CD14-positive monocyte (primary cell): ENCODE results near the gene ASIC2. TPM values are rescaled to one million over a fixed set of nuclear protein-coding genes. Genes with fewer than 3 reads are reported as not detected.

Source experiments
- DNase-seq, 3 donors: peaks; one replicate each; pipeline ENCODE4 v3.0.0-alpha.2; 2011 to 2022
- H2AFZ ChIP-seq: 2 replicates; pipeline ENCODE4 v1.6.0; 2012; ENCODE audit warnings: mild to moderate bottlenecking, low read depth, low read length, inconsistent platforms; ENCODE audit not compliant: insufficient read depth, poor library complexity, severe bottlenecking
- H3K27ac ChIP-seq, 2 donors: 1 replicate in 1 of 2; 2 replicates in 1 of 2; pipeline ENCODE4 v1.5.1; 2012 to 2013; ENCODE audit warnings: low read length in 2 of 2, control low read depth in 1 of 2, inconsistent platforms in 1 of 2, low read depth in 1 of 2, mild to moderate bottlenecking in 1 of 2
- H3K27me3 ChIP-seq, 2 donors: one replicate each; pipeline versions ENCODE4 v1.6.0 to v1.6.1; 2011 to 2013; ENCODE audit warnings: low read length in 2 of 2; ENCODE audit not compliant: control insufficient read depth in 2 of 2, insufficient read depth in 2 of 2
- H3K36me3 ChIP-seq, 2 donors: replicated peaks in 1 of 2; 1 replicate in 1 of 2; 2 replicates in 1 of 2; pipeline versions ENCODE4 v1.5.1 to v1.6.1; 2012 to 2013; ENCODE audit warnings: low read length in 2 of 2, control low read depth in 1 of 2, inconsistent platforms in 1 of 2, mild to moderate bottlenecking in 1 of 2; ENCODE audit not compliant: insufficient read depth in 2 of 2, control insufficient read depth in 1 of 2
- H3K4me1 ChIP-seq, 2 donors: 1 replicate in 1 of 2; 2 replicates in 1 of 2; pipeline versions ENCODE4 v1.5.1 to v1.6.1; 2012 to 2013; ENCODE audit warnings: low read length in 2 of 2, control low read depth in 1 of 2, inconsistent platforms in 1 of 2, mild to moderate bottlenecking in 1 of 2, moderate library complexity in 1 of 2; ENCODE audit not compliant: insufficient read depth in 2 of 2, control insufficient read depth in 1 of 2
- H3K4me2 ChIP-seq: replicated peaks from 2 replicates; pipeline ENCODE3; 2012; ENCODE audit warnings: low read length, moderate library complexity, mild to moderate bottlenecking; ENCODE audit not compliant: poor library complexity, severe bottlenecking; ENCODE audit errors: extremely low read depth
- H3K4me3 ChIP-seq, 3 experiments: fragments of 200-600 bp in 1 of 3; sonication (generic) in 1 of 3; replicated peaks in 1 of 3; 1 replicate in 2 of 3; 2 replicates in 1 of 3; pipeline ENCODE4 v1.5.1; 2011 to 2013; ENCODE audit warnings: low read length in 3 of 3, mild to moderate bottlenecking in 3 of 3, control low read depth in 2 of 3, low read depth in 2 of 3, inconsistent platforms in 1 of 3, moderate library complexity in 1 of 3
- H3K79me2 ChIP-seq: 2 replicates; pipeline ENCODE4 v1.6.0; 2012; ENCODE audit warnings: mild to moderate bottlenecking, control low read depth, inconsistent platforms, low read length, moderate library complexity; ENCODE audit not compliant: insufficient read depth
- H3K9ac ChIP-seq: 2 replicates; pipeline ENCODE4 v1.6.0; 2017; ENCODE audit warnings: low read length, mild to moderate bottlenecking; ENCODE audit not compliant: insufficient read depth, poor library complexity, severe bottlenecking
- H3K9me3 ChIP-seq, 2 donors: replicated peaks in 1 of 2; 1 replicate in 1 of 2; 2 replicates in 1 of 2; pipeline versions ENCODE4 v1.5.1 to v1.6.1; 2012 to 2013; ENCODE audit warnings: low read length in 2 of 2, control low read depth in 1 of 2; ENCODE audit not compliant: control insufficient read depth in 1 of 2, insufficient read depth in 1 of 2
- H4K20me1 ChIP-seq: 2 replicates; pipeline ENCODE4 v1.6.0; 2012; ENCODE audit warnings: mild to moderate bottlenecking, low read length, control low read depth, moderate library complexity; ENCODE audit not compliant: insufficient read depth
- H3K27ac Mint-ChIP-seq, 7 donors: one replicate each; pipeline ENCODE4 v1.8.0; 2020; ENCODE audit warnings: mild to moderate bottlenecking in 7 of 7, mixed read lengths in 7 of 7, moderate library complexity in 6 of 7, inconsistent platforms in 2 of 7
- H3K27me3 Mint-ChIP-seq, 3 donors: one replicate each; pipeline ENCODE4 v1.8.0; 2021 to 2022; ENCODE audit warnings: low read depth in 3 of 3, mild to moderate bottlenecking in 3 of 3, mixed read lengths in 3 of 3, moderate library complexity in 3 of 3, inconsistent platforms in 1 of 3
- H3K36me3 Mint-ChIP-seq, 2 donors: one replicate each; pipeline ENCODE4 v1.8.0; 2020; ENCODE audit warnings: mixed read lengths in 2 of 2, inconsistent platforms in 1 of 2, mild to moderate bottlenecking in 1 of 2
- H3K4me1 Mint-ChIP-seq: one replicate; pipeline ENCODE4 v1.8.0; 2020; ENCODE audit warnings: mild to moderate bottlenecking, mixed read lengths
- H3K4me3 Mint-ChIP-seq, 2 donors: one replicate each; pipeline ENCODE4 v1.8.0; 2020; ENCODE audit warnings: mild to moderate bottlenecking in 2 of 2, mixed read lengths in 2 of 2, moderate library complexity in 1 of 2
- H3K9me3 Mint-ChIP-seq, 7 donors: one replicate each; pipeline ENCODE4 v1.8.0; 2020 to 2022; ENCODE audit warnings: mixed read lengths in 7 of 7, mild to moderate bottlenecking in 6 of 7, moderate library complexity in 6 of 7, inconsistent platforms in 2 of 7
- WGBS: methylation state at CpG from one replicate; pipeline ENCODE4 v1.1.5; 2013; ENCODE audit warnings: missing lambda C conversion rate; ENCODE audit not compliant: insufficient coverage; 5-methylcytosine and 5-hydroxymethylcytosine counted together
- intact Hi-C, 2 donors: fragments of 100-400 bp; cut with micrococcal nuclease; formaldehyde crosslinking; loops; one replicate each; pipeline versions ENCODE4 v1.15.0 to v1.15.1; 2023
- polyA plus RNA-seq, 3 donors: library from polyadenylated mRNA; depleted of rRNA in 1 of 3; unstranded in 2 of 3; stranded (reverse) in 1 of 3; fragments of 300-500 nt in 2 of 3; fragments of >200 nt in 1 of 3; fragmentation: Illumina TruSeq in 2 of 3; gene quantifications; 1 replicate in 2 of 3; 2 replicates in 1 of 3; pipeline ENCODE4 v1.2.3, GENCODE V29; 2012 to 2021
- TF ChIP-seq, protein P1 (sequence below): fragments of 200-600 bp; IDR thresholded peaks from one replicate; pipeline ENCODE4 v1.8.0; 2022; ENCODE audit warnings: antibody characterized with exemption, mild to moderate bottlenecking

Gene ASIC2
- polyA plus RNA-seq, 3 donors, result not detected

GRCh38 chr17:33007186-33007585, 285.9 kb downstream of the ASIC2 start:
- H3K4me1 ChIP-seq, result no peaks in the 10 kb centered on the region
- H3K27me3 ChIP-seq, result peaks cover 0 to 2% of the 10 kb centered on the region in 2 donors
- no peaks in the 10 kb centered on the region for H3K36me3 ChIP-seq
- Mint-ChIP-seq H3K27ac (no peak overlapping the region), H3K4me3 (no peak overlapping the region), H3K9me3 (peaks cover 0 to 1% (median 0%) of the 10 kb centered on the region in 7 donors), H3K4me1 (no peaks in the 10 kb centered on the region), H3K36me3 (no peaks in the 10 kb centered on the region), H3K27me3 (peaks cover 0 to 4% (median 2%) of the 10 kb centered on the region in 3 donors)
- H3K9me3 ChIP-seq, result no peaks in the 10 kb centered on the region
- WGBS, result 93% methylated on average over 3 of the region's 7 CpGs
- H3K4me3 ChIP-seq, result no peak overlapping the region
- no peak overlapping the region for H2AFZ ChIP-seq
- intact Hi-C loops, result no loop called here
- H3K27ac ChIP-seq, result no peak overlapping the region
- H3K79me2 ChIP-seq, result no peaks in the 10 kb centered on the region
- no peaks in the 10 kb centered on the region for H4K20me1 ChIP-seq
- H3K9ac ChIP-seq, result no peak overlapping the region
- no peak overlapping the region for H3K4me2 ChIP-seq
- no peak for DNase-seq
- TF ChIP-seq, protein P1, sequence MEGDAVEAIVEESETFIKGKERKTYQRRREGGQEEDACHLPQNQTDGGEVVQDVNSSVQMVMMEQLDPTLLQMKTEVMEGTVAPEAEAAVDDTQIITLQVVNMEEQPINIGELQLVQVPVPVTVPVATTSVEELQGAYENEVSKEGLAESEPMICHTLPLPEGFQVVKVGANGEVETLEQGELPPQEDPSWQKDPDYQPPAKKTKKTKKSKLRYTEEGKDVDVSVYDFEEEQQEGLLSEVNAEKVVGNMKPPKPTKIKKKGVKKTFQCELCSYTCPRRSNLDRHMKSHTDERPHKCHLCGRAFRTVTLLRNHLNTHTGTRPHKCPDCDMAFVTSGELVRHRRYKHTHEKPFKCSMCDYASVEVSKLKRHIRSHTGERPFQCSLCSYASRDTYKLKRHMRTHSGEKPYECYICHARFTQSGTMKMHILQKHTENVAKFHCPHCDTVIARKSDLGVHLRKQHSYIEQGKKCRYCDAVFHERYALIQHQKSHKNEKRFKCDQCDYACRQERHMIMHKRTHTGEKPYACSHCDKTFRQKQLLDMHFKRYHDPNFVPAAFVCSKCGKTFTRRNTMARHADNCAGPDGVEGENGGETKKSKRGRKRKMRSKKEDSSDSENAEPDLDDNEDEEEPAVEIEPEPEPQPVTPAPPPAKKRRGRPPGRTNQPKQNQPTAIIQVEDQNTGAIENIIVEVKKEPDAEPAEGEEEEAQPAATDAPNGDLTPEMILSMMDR, result no peak

DNA sequence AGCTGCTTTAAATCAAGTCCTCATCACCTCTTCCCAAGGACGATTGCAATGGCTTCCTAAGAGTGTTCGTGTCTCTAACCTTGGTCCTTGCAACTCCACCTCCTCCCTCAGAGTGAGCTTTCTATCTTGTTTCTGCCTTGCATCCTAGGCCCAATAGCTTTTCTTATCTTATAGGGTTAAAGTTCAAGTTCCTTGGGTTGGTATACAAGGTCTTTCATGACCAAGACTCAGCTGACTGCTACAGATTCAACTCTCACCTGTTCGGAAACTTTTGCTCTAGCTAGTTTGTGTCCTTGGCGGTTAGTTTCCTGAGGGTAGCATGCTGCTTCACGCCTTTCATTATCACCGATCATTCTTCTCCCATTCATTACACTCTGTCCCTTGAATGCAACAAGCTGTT, 290.8 kb downstream of the ASIC2 start:
- no peak overlapping the region for H3K27ac ChIP-seq
- intact Hi-C loops, result no loop called here
- H3K4me3 Mint-ChIP-seq, result no peak overlapping the region
- no peaks in the 10 kb centered on the region for H3K36me3 ChIP-seq
- no peak overlapping the region for H2AFZ ChIP-seq
- no peaks in the 10 kb centered on the region for H3K79me2 ChIP-seq
- no peaks in the 10 kb centered on the region for H4K20me1 ChIP-seq
- H3K9me3 ChIP-seq, result no peaks in the 10 kb centered on the region
- no peak overlapping the region for H3K9ac ChIP-seq
- no peak overlapping the region for H3K4me2 ChIP-seq
- peaks cover 7% of the 10 kb centered on the region for H3K4me1 Mint-ChIP-seq
- H3K27me3 Mint-ChIP-seq, result peaks cover 3 to 7% (median 4%) of the 10 kb centered on the region in 3 donors
- TF ChIP-seq, protein P1, result no peak
- no peak overlapping the region for H3K4me3 ChIP-seq
- H3K27me3 ChIP-seq, result peaks cover 0 to 2% of the 10 kb centered on the region in 2 donors
- no peak overlapping the region for H3K27ac Mint-ChIP-seq
- peaks cover 0 to 2% (median 0%) of the 10 kb centered on the region in 7 donors for H3K9me3 Mint-ChIP-seq
- H3K4me1 ChIP-seq, result no peaks in the 10 kb centered on the region
- 96% methylated on average over 6 of the region's 6 CpGs for WGBS
- DNase-seq, result no peak
- H3K36me3 Mint-ChIP-seq, result no peaks in the 10 kb centered on the region
